ENCODE measurements around the gene TGFBR1. TPM values are rescaled to one million over a fixed set of nuclear protein-coding genes. Genes with fewer than 3 reads are reported as not detected.

Gene TGFBR1
- total RNA-seq, 2 donors from 2014 or later = 74.8 to 75.6 TPM

DNA sequence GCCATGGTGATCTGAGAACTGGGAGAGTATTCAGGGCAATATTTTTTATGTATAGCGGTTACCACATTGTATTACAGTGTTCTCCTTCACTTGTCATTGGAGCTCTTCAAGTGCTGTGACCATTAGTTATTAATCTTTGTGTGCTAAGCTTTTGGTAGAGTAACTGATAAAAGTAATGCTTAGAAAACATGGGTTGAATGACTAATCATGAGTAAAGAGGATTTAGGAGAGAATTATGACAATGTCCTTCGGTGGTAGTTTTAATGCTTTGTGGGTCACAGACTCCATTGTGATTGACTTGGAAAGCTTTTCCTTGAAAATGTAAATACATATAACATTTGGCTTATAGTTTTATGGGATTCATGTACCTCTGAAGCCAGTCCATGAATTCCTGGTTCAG is 21.4 kb downstream of the TGFBR1 start:
- H3K4me1 ChIP-seq (ENCODE audit: control insufficient read depth, insufficient read depth, low read length) = no peaks in the 10 kb centered on the region
- H3K27ac ChIP-seq (ENCODE audit: low read depth, low read length) = no peak overlapping the region
- Mint-ChIP-seq H3K27ac (no peak overlapping the region), H3K9me3 (peaks cover 6% of the 10 kb centered on the region), H3K4me1 (peaks cover 15% of the 10 kb centered on the region), H3K36me3 (ENCODE audit: low read depth) (peaks cover 23% of the 10 kb centered on the region), H3K4me3 (no peak overlapping the region), H3K27me3 (ENCODE audit: insufficient read depth) (no peaks in the 10 kb centered on the region)
- H3K4me3 ChIP-seq (ENCODE audit: low read length) = no peak overlapping the region
- peaks cover 9% of the 10 kb centered on the region for H3K9me3 ChIP-seq (ENCODE audit: control insufficient read depth, low read length)
- 100% methylated on average over 1 to 2 of the region's 2 CpGs for WGBS, 2 experiments (ENCODE audit: insufficient coverage in 1 of 2, insufficient read length in 1 of 2)
- H3K9ac ChIP-seq (ENCODE audit: extremely low read depth, low read length, poor library complexity, severe bottlenecking) = no peak overlapping the region
- peaks cover 22% of the 10 kb centered on the region for H3K36me3 ChIP-seq (ENCODE audit: control insufficient read depth, insufficient read depth, low read length)
- TF ChIP-seq CTCF (conservative IDR thresholded peaks at IDR 0.05) = no peak
- no peaks in the 10 kb centered on the region for H3K27me3 ChIP-seq (ENCODE audit: control insufficient read depth, insufficient read depth, low read length, poor library complexity, severe bottlenecking)
- no peak for DNase-seq

GRCh38 chr9:99127356-99128132 is 22.6 kb downstream of the TGFBR1 start:
- Histone ChIP-seq H3K27ac (ENCODE audit: low read depth, low read length) (no peak overlapping the region), H3K9me3 (ENCODE audit: control insufficient read depth, low read length) (peaks cover 9% of the 10 kb centered on the region), H3K36me3 (ENCODE audit: control insufficient read depth, insufficient read depth, low read length) (peaks cover 29% of the 10 kb centered on the region), H3K27me3 (ENCODE audit: control insufficient read depth, insufficient read depth, low read length, poor library complexity, severe bottlenecking) (no peaks in the 10 kb centered on the region), H3K4me1 (ENCODE audit: control insufficient read depth, insufficient read depth, low read length) (no peaks in the 10 kb centered on the region), H3K9ac (ENCODE audit: extremely low read depth, low read length, poor library complexity, severe bottlenecking) (no peak overlapping the region), H3K4me3 (ENCODE audit: low read length) (no peak overlapping the region)
- 93 to 99% methylated on average over 3 of the region's 3 CpGs for WGBS, 2 experiments (ENCODE audit: insufficient coverage in 1 of 2, insufficient read length in 1 of 2)
- Mint-ChIP-seq H3K4me1 (peaks cover 9% of the 10 kb centered on the region), H3K9me3 (peaks cover 6% of the 10 kb centered on the region), H3K36me3 (ENCODE audit: low read depth) (peaks cover 31% of the 10 kb centered on the region), H3K27me3 (ENCODE audit: insufficient read depth) (no peaks in the 10 kb centered on the region), H3K4me3 (no peak overlapping the region), H3K27ac (no peak overlapping the region)
- DNase-seq = no peak
- no peak for TF ChIP-seq CTCF (conservative IDR thresholded peaks at IDR 0.05)

GRCh38 chr9:99128133-99128406 is 23.2 kb downstream of the TGFBR1 start:
- no peak for TF ChIP-seq CTCF (conservative IDR thresholded peaks at IDR 0.05)
- H3K4me3 ChIP-seq (ENCODE audit: low read length) = no peak overlapping the region
- Mint-ChIP-seq H3K27ac (no peak overlapping the region), H3K4me1 (peaks cover 9% of the 10 kb centered on the region), H3K4me3 (no peak overlapping the region), H3K27me3 (ENCODE audit: insufficient read depth) (no peaks in the 10 kb centered on the region), H3K9me3 (peaks cover 6% of the 10 kb centered on the region), H3K36me3 (ENCODE audit: low read depth) (peaks cover 35% of the 10 kb centered on the region)
- no peak overlapping the region for H3K27ac ChIP-seq (ENCODE audit: low read depth, low read length)
- H3K36me3 ChIP-seq (ENCODE audit: control insufficient read depth, insufficient read depth, low read length) = peaks cover 34% of the 10 kb centered on the region
- peaks cover 9% of the 10 kb centered on the region for H3K9me3 ChIP-seq (ENCODE audit: control insufficient read depth, low read length)
- no peaks in the 10 kb centered on the region for H3K27me3 ChIP-seq (ENCODE audit: control insufficient read depth, insufficient read depth, low read length, poor library complexity, severe bottlenecking)
- no peak overlapping the region for H3K9ac ChIP-seq (ENCODE audit: extremely low read depth, low read length, poor library complexity, severe bottlenecking)
- no peak for DNase-seq
- 100% methylated on average over 1 of the region's 1 CpG; no CpG with 5 or more reads in 1 of the 2 experiments for WGBS, 2 experiments (ENCODE audit: insufficient coverage in 1 of 2, insufficient read length in 1 of 2)
- H3K4me1 ChIP-seq (ENCODE audit: control insufficient read depth, insufficient read depth, low read length) = no peaks in the 10 kb centered on the region

Measured in endodermal cell (in vitro differentiated cells).